GM18861 (cell line): ENCODE results near the gene EIF4A3.
"Not testable (repeated sequence)": the region's sequence is repeated elsewhere in the genome, so short reads cannot be mapped to it uniquely, and the experiment has no call there.

Experiments used
- ATAC-seq: cut with Tn5 transposase; IDR thresholded peaks from one replicate; pipeline ENCODE4 v1.9.1; 2021; ENCODE audit not compliant: unreplicated experiment

The EIF4A3 gene

GRCh38 chr17:80101946-80102663 is 44.8 kb downstream of the EIF4A3 start:
- ATAC-seq = no peak

DNA sequence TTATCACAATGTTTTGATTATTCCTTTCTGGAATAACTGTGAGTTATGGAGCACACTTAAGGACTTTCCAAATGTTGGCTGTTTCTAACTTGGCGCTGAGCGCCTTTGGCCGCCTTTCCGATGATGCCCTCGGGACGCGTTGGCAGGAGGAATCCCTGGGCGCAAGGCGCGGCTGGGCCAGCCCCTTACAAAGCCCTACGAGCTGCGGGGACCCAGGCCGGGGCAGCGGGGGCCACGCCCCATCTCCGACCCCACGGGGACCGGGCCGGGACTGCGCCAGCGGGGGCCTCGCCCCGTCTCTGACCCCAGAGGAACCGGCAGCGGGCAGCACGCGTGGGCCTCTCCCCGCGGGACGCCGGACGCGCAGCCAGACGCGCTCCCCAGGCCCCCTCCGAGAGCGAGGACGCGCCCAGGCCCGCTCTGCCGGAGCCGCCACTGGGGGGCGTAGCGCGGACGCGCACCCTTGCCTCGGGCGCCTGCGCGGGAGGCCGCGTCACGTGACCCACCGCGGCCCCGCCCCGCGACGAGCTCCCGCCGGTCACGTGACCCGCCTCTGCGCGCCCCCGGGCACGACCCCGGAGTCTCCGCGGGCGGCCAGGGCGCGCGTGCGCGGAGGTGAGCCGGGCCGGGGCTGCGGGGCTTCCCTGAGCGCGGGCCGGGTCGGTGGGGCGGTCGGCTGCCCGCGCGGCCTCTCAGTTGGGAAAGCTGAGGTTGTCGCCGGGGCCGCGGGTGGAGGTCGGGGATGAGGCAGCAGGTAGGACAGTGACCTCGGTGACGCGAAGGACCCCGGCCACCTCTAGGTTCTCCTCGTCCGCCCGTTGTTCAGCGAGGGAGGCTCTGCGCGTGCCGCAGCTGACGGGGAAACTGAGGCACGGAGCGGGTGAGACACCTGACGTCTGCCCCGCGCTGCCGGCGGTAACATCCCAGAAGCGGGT is 45.6 kb downstream of the EIF4A3 start, which contains the start of gene GAA:
TSS of gene GAA (plus strand) at position 571 of the 935 bp plus-strand sequence. CDS start 3,006 bp downstream, outside the sequence.
- peak; percentile 57 for ATAC-seq

- ATAC-seq = no peak
Observed at GRCh38 chr17:80100035-80100323, 46.9 kb downstream of the EIF4A3 start.

- no peak for ATAC-seq
Observed at GRCh38 chr17:80099291-80100034, 47.5 kb downstream of the EIF4A3 start.

DNA sequence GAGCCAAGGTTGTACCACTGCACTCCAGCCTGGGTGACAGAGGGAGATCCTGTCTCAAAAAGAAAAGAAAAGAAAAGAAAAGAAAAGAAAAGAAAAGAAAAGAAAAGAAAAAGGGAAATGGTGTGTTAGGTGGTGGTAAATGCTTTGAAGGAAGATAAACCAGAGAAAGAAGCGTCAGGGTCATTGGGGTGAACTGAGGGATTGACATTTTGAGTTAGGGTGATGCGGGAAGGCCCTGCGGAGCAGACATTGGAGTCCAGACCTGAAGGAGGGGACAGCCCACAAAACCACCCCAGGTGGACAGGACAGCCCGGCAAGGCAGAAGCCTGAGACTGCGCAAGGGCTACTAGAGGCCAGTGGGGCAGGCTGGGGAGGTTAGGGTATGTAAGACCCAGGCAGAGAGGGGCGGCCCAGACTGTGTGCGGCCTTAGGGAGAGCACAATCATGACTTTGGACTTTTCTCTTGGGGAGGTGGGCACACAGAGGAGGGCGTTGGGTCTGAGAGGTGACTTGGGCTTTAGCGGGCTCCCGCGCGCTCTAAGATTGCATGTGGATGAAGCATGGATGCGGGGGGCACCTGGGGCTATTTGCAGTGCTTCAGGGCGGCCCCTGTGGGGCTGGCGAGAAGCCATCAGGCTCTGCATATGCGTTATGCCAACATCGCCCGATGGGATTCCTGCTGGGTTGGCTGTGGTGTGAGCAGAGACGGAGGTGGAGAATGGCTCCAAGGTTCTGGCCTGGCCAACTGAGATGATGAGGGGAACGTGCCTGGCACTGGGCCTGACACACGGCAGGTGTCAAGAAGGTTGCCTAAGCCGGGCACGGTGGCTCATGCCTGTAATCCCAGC is 48.9 kb downstream of the EIF4A3 start:
- ATAC-seq = no peak

GRCh38 chr17:80097127-80097621 is 49.8 kb downstream of the EIF4A3 start:
- no peak for ATAC-seq

- ATAC-seq = no peak
Observed at GRCh38 chr17:80096561-80097021, 50.3 kb downstream of the EIF4A3 start.

DNA sequence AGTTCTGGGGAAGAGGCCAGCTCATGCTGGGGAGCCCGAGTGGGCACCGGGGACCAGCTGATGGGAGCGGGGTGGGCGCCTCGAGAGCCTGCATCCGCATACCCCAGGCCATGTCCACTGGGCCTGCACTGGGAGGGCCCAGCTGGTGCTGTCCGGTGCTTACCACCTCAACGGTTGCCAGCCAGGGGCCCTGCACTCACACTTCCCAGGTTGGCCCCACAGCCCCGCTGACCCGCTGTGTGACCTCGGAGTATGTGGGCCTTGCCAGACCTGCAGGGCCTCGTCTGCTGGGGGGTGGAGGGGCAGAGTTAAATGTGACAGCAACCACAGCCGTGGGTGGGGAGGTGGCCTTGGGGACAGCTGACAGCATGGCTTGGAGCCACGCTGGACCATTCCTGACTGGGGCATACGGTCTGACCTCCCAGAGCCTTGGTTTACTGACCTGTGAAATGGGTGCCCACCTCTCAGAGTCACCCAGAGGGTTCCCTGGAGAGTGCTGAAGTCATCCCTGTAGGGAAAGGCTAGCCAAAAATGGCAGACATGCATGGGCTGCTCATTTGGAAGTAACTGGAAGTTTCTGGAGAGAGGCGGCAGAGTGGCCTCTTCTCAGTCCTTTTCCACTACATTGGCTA is 51.0 kb downstream of the EIF4A3 start:
- no peak for ATAC-seq

DNA sequence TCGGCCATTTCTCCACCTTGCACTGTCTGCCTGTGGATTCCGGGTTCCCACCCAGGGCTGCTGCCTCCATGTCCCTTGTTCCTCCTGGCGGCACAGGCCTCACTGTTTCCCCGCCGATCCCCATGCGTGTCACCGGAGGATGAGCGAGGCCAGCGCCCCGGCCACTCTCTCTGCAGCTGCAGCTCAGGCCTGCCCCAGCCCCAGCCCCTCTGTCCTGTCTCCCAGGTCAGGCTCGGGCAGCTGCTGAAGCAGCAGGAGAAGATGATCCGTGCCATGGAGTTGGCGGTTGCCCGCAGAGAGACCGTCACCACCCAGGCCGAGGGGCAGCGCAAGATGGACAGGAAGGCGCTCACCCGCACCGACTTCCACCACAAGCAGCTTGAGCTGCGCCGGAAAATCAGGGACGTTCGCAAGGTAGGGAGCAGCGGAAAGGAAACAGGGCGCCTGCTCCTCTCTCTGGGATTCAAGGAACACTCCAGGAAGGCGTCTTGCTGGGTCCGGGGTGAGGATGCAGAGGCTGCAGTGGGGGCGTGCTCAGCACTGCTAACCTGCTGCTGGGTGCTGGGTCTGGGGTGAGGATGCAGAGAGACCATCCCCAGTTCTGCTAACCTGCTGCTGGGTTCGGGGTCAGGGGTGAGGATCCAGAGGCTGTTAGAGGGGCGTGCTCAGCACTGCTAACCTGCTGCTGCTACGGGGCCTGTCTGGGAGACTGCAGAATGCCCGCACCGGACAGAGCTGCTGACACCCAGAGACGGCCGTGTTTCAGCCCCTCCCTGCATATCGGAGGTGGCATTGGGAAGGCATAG is 51.7 kb downstream of the EIF4A3 start:
- no peak for ATAC-seq

- ATAC-seq = no peak
Observed at GRCh38 chr17:80092959-80093358, 54.0 kb downstream of the EIF4A3 start.

GRCh38 chr17:80091376-80091775 is 55.6 kb downstream of the EIF4A3 start:
- no peak for ATAC-seq

DNA sequence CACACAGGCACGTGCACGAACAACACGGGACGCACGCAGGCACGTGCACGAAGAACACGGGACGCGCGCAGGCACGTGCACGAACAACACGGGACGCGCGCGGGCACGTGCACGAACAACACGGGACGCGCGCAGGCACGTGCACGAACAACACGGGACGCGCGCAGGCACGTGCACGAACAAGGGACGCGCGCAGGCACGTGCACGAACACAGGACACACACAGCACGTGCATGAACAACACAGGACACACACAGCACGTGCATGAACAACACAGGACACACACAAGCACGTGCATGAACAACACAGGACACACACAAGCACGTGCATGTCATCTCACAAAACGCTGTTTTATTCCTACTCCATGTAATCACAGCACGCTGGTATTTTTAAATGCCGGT is 56.8 kb downstream of the EIF4A3 start:
- not testable (repeated sequence) for ATAC-seq

GRCh38 chr17:80089762-80090161 is 57.2 kb downstream of the EIF4A3 start:
- no peak for ATAC-seq

- no peak for ATAC-seq
Observed at GRCh38 chr17:80087346-80088265, 59.3 kb downstream of the EIF4A3 start.

GRCh38 chr17:80086616-80087015 is 60.3 kb downstream of the EIF4A3 start:
- ATAC-seq = no peak

DNA sequence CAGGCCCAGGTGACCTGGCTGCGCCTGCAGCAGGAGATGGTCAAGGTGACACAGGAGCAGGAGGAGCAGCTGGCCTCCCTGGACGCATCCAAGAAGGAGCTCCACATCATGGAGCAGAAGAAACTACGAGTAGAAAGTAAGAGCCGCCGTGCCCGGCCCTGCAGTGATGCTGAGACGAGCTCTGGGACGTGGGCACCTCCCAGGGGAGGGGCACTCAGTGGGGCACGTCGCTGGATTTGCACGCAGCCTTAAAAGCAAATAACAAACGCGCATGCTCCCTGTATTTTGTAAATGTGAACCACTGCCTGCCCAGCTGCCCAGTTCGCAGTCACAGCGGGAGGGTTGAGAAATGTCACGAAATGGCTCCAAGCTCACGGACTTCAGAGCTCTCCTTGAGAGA is 60.8 kb downstream of the EIF4A3 start:
- no peak for ATAC-seq

GRCh38 chr17:80084773-80085172 is 62.2 kb downstream of the EIF4A3 start:
- no peak for ATAC-seq
